Stimulated activated CD8-positive, alpha-beta memory T cell treated with anti-CD3 and anti-CD28 coated beads, Interleukin-7, amount 100 ng/mL, for 48 hours (primary cell): Measurements from ENCODE around the gene MT1G.
"Not testable (repeated sequence)": the region's sequence is repeated elsewhere in the genome, so short reads cannot be mapped to it uniquely, and the experiment has no call there.

Experiments
- DNase-seq, 2 donors: peaks; one replicate each; pipeline ENCODE4 v3.0.0-alpha.2; 2020; ENCODE audit warnings: low read depth in 1 of 2; ENCODE audit errors: extremely low read depth in 1 of 2

Gene MT1G

GRCh38 chr16:56665286-56666261, 2.3 kb downstream of the MT1G start:
- not testable (repeated sequence) for DNase-seq

- DNase-seq: no peak
Measured at GRCh38 chr16:56664506-56664905, 3.4 kb downstream of the MT1G start.

- DNase-seq: peak in 1 of 2 donors; percentile 42
Measured at GRCh38 chr16:56662357-56663354, 5.2 kb downstream of the MT1G start.

- no peak for DNase-seq
Measured at GRCh38 chr16:56658327-56658875, 9.5 kb downstream of the MT1G start.

GRCh38 chr16:56657555-56658326, 10.1 kb downstream of the MT1G start, which contains the start of gene MT1F:
Gene MT1F (plus strand): TSS chr16:56657959. CDS start chr16:56658059, 100 bp downstream.
- peak; percentile 59 to 71 for DNase-seq

- no peak for DNase-seq
Measured at GRCh38 chr16:56653218-56653617, 14.6 kb downstream of the MT1G start.

GRCh38 chr16:56652600-56652999, 15.3 kb downstream of the MT1G start:
- no peak for DNase-seq

- no peak for DNase-seq
Measured at GRCh38 chr16:56651586-56651985, 16.3 kb downstream of the MT1G start, which contains the start of gene MT1B. Gene MT1B (plus strand): TSS chr16:56651886. CDS start chr16:56651954, 68 bp downstream.

- DNase-seq: no peak
Measured at GRCh38 chr16:56649820-56650219, 18.0 kb downstream of the MT1G start.

- no peak for DNase-seq
Measured at GRCh38 chr16:56649271-56649670, 18.6 kb downstream of the MT1G start.

GRCh38 chr16:56647641-56648431, 20.0 kb downstream of the MT1G start:
- DNase-seq: no peak

- no peak for DNase-seq
Measured at GRCh38 chr16:56645838-56646237, 22.0 kb downstream of the MT1G start.

- DNase-seq: no peak
Measured at GRCh38 chr16:56645311-56645710, 22.6 kb downstream of the MT1G start.

- no peak for DNase-seq
Measured at GRCh38 chr16:56643833-56644232, 24.0 kb downstream of the MT1G start.

- peak; percentile 68 to 75 for DNase-seq
Measured at GRCh38 chr16:56643080-56643778, 24.6 kb downstream of the MT1G start.

GRCh38 chr16:56641166-56641565, 26.7 kb downstream of the MT1G start:
- no peak for DNase-seq

- DNase-seq: no peak
Measured at GRCh38 chr16:56640076-56640475, 27.8 kb downstream of the MT1G start.

- no peak for DNase-seq
Measured at GRCh38 chr16:56639045-56639444, 28.8 kb downstream of the MT1G start.
